ENCODE data around the gene NR5A1.

Gene NR5A1

GRCh38 chr9:124483481-124483880 lies 23.7 kb downstream of the NR5A1 start:
- H3K36me3 ChIP-seq (ENCODE audit: insufficient read depth), result no peaks in the 10 kb centered on the region
- H4K20me1 ChIP-seq (ENCODE audit: insufficient read depth), result no peaks in the 10 kb centered on the region
- no peaks in the 10 kb centered on the region for H3K79me2 ChIP-seq (ENCODE audit: insufficient read depth, low read depth)
- TF ChIP-seq, protein P1, sequence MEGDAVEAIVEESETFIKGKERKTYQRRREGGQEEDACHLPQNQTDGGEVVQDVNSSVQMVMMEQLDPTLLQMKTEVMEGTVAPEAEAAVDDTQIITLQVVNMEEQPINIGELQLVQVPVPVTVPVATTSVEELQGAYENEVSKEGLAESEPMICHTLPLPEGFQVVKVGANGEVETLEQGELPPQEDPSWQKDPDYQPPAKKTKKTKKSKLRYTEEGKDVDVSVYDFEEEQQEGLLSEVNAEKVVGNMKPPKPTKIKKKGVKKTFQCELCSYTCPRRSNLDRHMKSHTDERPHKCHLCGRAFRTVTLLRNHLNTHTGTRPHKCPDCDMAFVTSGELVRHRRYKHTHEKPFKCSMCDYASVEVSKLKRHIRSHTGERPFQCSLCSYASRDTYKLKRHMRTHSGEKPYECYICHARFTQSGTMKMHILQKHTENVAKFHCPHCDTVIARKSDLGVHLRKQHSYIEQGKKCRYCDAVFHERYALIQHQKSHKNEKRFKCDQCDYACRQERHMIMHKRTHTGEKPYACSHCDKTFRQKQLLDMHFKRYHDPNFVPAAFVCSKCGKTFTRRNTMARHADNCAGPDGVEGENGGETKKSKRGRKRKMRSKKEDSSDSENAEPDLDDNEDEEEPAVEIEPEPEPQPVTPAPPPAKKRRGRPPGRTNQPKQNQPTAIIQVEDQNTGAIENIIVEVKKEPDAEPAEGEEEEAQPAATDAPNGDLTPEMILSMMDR (conservative IDR thresholded peaks at IDR 0.05; ENCODE audit: low read depth, low read length), result no peak
- H3K4me3 ChIP-seq (IDR thresholded peaks at IDR 0.05; ENCODE audit: insufficient read depth, low read depth, low read length), result no peak overlapping the region
- no peak overlapping the region for H3K4me2 ChIP-seq
- no peak overlapping the region for H3K27ac ChIP-seq
- H3K27me3 ChIP-seq (ENCODE audit: insufficient read depth, low read depth), result peaks cover 12% of the 10 kb centered on the region; the same call in 1 of the 2 replicates
- H3K4me1 ChIP-seq (ENCODE audit: low read depth, poor library complexity, severe bottlenecking), result no peaks in the 10 kb centered on the region
- H3K9ac ChIP-seq, result no peak overlapping the region
- no peak overlapping the region for H2AFZ ChIP-seq (ENCODE audit: low read depth)

DNA sequence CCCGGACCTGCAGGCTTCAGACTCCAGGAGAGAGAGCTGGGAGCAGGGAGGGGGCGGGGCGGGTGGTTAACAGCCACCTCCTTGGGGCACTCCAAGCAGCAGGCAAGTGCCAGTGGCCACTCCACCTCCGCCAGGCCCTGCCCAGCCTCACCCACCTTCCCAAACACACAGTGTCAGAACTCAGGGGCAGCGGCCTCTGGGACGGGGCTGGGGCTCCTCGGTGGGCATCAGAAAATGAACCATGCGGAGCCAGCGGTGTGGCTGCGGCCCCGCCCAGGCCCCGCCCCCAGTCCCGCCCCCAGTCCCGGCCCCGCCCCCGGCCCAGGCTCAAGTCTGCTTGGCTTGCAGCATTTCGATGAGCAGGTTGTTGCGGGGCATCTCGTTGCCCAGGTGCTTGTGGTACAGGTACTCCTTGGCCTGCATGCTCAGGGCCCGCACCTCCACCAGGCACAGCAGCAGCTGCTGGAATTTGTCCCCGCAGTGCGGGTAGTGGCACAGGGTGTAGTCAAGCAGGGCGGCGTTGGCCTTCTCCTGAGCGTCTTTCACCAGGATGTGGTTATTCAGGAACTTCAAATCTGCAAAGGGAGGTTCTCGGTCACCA lies 24.7 kb downstream of the NR5A1 start:
- H3K4me1 ChIP-seq (ENCODE audit: low read depth, poor library complexity, severe bottlenecking), result no peaks in the 10 kb centered on the region
- no peaks in the 10 kb centered on the region for H3K36me3 ChIP-seq (ENCODE audit: insufficient read depth)
- TF ChIP-seq, protein P1 (conservative IDR thresholded peaks at IDR 0.05; ENCODE audit: low read depth, low read length), result no peak
- no peak overlapping the region for H2AFZ ChIP-seq (ENCODE audit: low read depth)
- H3K4me2 ChIP-seq, result no peak overlapping the region
- no peak overlapping the region for H3K27ac ChIP-seq
- H3K9ac ChIP-seq, result no peak overlapping the region
- H3K27me3 ChIP-seq (ENCODE audit: insufficient read depth, low read depth), result peaks cover 17% of the 10 kb centered on the region; the same call in 1 of the 2 replicates
- H3K4me3 ChIP-seq (IDR thresholded peaks at IDR 0.05; ENCODE audit: insufficient read depth, low read depth, low read length), result no peak overlapping the region
- H3K79me2 ChIP-seq (ENCODE audit: insufficient read depth, low read depth), result no peaks in the 10 kb centered on the region
- H4K20me1 ChIP-seq (ENCODE audit: insufficient read depth), result no peaks in the 10 kb centered on the region

GRCh38 chr9:124481115-124481514 lies 26.1 kb downstream of the NR5A1 start:
- Histone ChIP-seq H4K20me1 (ENCODE audit: insufficient read depth) (no peaks in the 10 kb centered on the region), H3K4me1 (ENCODE audit: low read depth, poor library complexity, severe bottlenecking) (no peaks in the 10 kb centered on the region), H3K36me3 (ENCODE audit: insufficient read depth) (no peaks in the 10 kb centered on the region), H3K79me2 (ENCODE audit: insufficient read depth, low read depth) (no peaks in the 10 kb centered on the region), H3K27ac (no peak overlapping the region), H3K4me2 (no peak overlapping the region), H3K27me3 (ENCODE audit: insufficient read depth, low read depth) (peaks cover 16% of the 10 kb centered on the region; the same call in 1 of the 2 replicates), H2AFZ (ENCODE audit: low read depth) (no peak overlapping the region), H3K4me3 (IDR thresholded peaks at IDR 0.05; ENCODE audit: insufficient read depth, low read depth, low read length) (no peak overlapping the region), H3K9ac (no peak overlapping the region)
- TF ChIP-seq, protein P1 (conservative IDR thresholded peaks at IDR 0.05; ENCODE audit: low read depth, low read length), result no peak

GRCh38 chr9:124480621-124480981 lies 26.6 kb downstream of the NR5A1 start:
- TF ChIP-seq, protein P1 (conservative IDR thresholded peaks at IDR 0.05; ENCODE audit: low read depth, low read length), result peak; percentile 29; the same call in 1 of the 2 replicates
- Histone ChIP-seq H3K4me1 (ENCODE audit: low read depth, poor library complexity, severe bottlenecking) (no peaks in the 10 kb centered on the region), H3K36me3 (ENCODE audit: insufficient read depth) (no peaks in the 10 kb centered on the region), H2AFZ (ENCODE audit: low read depth) (no peak overlapping the region), H3K4me2 (no peak overlapping the region), H3K27ac (no peak overlapping the region), H4K20me1 (ENCODE audit: insufficient read depth) (no peaks in the 10 kb centered on the region), H3K79me2 (ENCODE audit: insufficient read depth, low read depth) (no peaks in the 10 kb centered on the region), H3K9ac (no peak overlapping the region), H3K27me3 (ENCODE audit: insufficient read depth, low read depth) (peaks cover 14% of the 10 kb centered on the region; the same call in 1 of the 2 replicates), H3K4me3 (IDR thresholded peaks at IDR 0.05; ENCODE audit: insufficient read depth, low read depth, low read length) (no peak overlapping the region)

Data from KMS-11 (cell line).